ENCODE measurements around the gene ADGRL2.
"Not testable (repeated sequence)": the region's sequence is repeated elsewhere in the genome, so short reads cannot be mapped to it uniquely, and the experiment has no call there.

ADGRL2 gene

DNA sequence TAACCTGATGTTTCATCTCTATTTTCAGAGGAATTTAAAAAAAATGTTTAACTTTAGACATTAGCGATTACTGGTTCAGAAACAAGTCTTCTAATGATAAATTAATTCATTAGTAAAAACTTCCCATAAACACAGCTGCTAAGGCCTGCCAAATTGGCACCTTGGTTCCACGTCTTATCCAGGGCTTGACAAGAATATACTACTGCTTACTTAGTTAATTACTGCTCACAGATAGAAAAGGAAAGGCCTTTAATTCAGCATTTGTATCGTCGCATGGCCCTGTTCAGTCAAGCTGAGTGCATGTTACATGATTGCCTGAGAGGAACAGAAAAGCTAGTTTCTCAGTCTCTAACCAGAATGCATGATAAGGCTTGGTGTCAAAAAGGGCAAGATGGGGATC, 84.6 kb downstream of the ADGRL2 start:
- H3K9me3 ChIP-seq (replicated peaks; ENCODE audit: low read length) = no peaks in the 10 kb centered on the region
- H3K4me1 ChIP-seq (ENCODE audit: control insufficient read depth, insufficient read depth, low read length) = no peaks in the 10 kb centered on the region
- no peak overlapping the region for H3K4me2 ChIP-seq (ENCODE audit: low read length)
- no peaks in the 10 kb centered on the region for H3K27me3 ChIP-seq (ENCODE audit: control insufficient read depth, insufficient read depth, low read length)
- no peaks in the 10 kb centered on the region for H3K36me3 ChIP-seq (ENCODE audit: insufficient read depth, low read length)
- no peak overlapping the region for H3K9ac ChIP-seq (ENCODE audit: low read depth, low read length)
- no peak overlapping the region for H3K4me3 ChIP-seq (ENCODE audit: low read length)

DNA sequence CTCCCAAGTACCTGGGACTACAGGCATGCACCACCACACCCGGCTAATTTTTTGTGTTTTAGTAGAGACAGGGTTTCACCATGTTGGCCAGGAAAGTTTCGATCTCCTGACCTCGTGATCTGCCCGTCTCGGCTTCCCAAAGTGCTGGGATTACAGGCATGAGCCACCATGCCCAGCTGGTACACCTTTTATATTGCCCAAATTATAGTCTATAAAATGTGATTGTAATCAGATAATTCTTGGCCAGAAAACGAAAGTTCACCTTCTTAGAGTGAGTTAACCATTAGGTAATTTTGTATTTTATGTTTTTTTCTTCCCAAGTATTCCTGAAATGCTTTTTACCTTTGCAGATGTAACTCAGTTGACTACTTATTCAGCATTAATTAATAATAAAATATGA, 85.6 kb downstream of the ADGRL2 start:
- not testable (repeated sequence) for H3K27me3 ChIP-seq (ENCODE audit: control insufficient read depth, insufficient read depth, low read length); H3K4me3 ChIP-seq (ENCODE audit: low read length); H3K9me3 ChIP-seq (replicated peaks; ENCODE audit: low read length); H3K4me2 ChIP-seq (ENCODE audit: low read length); H3K36me3 ChIP-seq (ENCODE audit: insufficient read depth, low read length); H3K9ac ChIP-seq (ENCODE audit: low read depth, low read length); H3K4me1 ChIP-seq (ENCODE audit: control insufficient read depth, insufficient read depth, low read length)

DNA sequence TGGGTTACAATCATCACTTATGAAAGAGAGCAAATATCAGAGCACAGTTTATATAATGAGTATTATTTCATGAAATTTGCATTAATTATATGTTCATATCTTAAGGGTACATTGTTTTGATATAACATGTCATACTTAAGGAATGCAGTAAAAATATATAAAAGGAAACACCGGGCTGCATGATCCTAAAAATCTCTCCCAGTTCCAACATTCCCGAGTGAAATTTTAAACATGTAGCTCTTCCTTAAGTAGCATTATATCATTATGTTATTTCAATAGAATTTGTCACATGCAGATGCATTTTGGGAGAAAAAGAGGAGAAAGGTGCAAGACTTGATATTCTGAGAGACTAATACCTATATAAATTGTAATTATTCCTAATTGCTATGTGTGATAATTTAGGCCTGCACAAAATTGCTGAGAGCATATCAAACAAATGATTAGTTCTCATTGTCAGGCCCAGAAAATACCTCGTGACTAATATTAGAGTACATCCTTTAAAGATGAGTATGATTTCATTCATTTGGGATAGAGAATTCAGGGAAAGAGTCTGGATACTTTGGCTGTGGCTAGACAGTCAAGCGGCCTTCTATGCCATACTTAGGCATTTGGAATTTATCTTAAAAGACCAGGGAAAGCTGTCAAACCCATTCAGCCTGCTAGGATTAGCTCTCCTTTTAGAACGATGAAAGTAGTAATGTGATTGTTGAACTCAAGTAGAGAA, 86.8 kb downstream of the ADGRL2 start:
- Histone ChIP-seq H3K36me3 (ENCODE audit: insufficient read depth, low read length) (no peaks in the 10 kb centered on the region), H3K4me2 (ENCODE audit: low read length) (no peak overlapping the region), H3K4me3 (ENCODE audit: low read length) (no peak overlapping the region), H3K4me1 (ENCODE audit: control insufficient read depth, insufficient read depth, low read length) (no peaks in the 10 kb centered on the region), H3K27me3 (ENCODE audit: control insufficient read depth, insufficient read depth, low read length) (no peaks in the 10 kb centered on the region), H3K9ac (ENCODE audit: low read depth, low read length) (no peak overlapping the region), H3K9me3 (replicated peaks; ENCODE audit: low read length) (no peaks in the 10 kb centered on the region)

DNA sequence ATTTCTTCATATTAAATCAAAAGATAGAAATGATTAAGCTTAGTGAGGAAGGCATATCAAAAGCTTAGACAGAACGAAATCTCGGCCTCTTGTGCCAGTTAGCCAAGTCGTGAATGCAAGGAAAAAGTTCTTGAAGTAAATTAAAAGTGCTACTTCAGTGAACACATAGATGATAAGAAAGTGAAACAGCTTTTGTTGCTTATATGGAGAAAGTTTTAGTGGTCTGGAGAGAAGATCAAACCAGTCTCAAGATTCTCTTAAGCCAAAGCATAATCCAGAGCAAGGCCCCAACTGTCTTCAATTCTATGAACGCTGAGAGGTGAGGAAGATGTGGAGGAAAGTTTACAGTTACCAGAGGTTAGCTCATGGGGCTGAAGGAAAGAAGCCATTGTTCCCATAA, 88.4 kb downstream of the ADGRL2 start:
- H3K27me3 ChIP-seq (ENCODE audit: control insufficient read depth, insufficient read depth, low read length) = no peaks in the 10 kb centered on the region
- no peak overlapping the region for H3K9ac ChIP-seq (ENCODE audit: low read depth, low read length)
- H3K4me1 ChIP-seq (ENCODE audit: control insufficient read depth, insufficient read depth, low read length) = no peaks in the 10 kb centered on the region
- H3K9me3 ChIP-seq (replicated peaks; ENCODE audit: low read length) = no peaks in the 10 kb centered on the region
- no peaks in the 10 kb centered on the region for H3K36me3 ChIP-seq (ENCODE audit: insufficient read depth, low read length)
- no peak overlapping the region for H3K4me3 ChIP-seq (ENCODE audit: low read length)
- no peak overlapping the region for H3K4me2 ChIP-seq (ENCODE audit: low read length)

DNA sequence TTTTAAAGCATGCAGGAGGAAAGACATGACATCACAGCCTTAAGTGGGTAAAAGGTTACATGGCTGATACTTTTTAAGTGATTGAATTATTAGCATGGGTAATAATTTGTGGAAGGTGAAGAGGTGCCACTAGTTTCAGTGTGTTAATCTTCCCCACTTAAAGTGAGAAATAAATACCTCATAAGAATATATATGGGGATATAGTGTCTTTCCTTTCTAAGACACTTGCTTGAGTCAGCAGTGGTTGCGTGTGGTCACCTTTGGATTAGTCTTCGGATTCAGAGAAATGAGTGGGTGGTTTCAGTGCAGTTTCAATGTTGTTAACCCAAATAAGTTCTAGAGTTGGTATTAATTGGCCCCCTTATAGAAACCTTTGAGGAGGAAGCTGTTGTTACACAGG, 94.1 kb downstream of the ADGRL2 start:
- no peaks in the 10 kb centered on the region for H3K27me3 ChIP-seq (ENCODE audit: control insufficient read depth, insufficient read depth, low read length)
- no peak overlapping the region for H3K4me3 ChIP-seq (ENCODE audit: low read length)
- no peak overlapping the region for H3K9ac ChIP-seq (ENCODE audit: low read depth, low read length)

DNA sequence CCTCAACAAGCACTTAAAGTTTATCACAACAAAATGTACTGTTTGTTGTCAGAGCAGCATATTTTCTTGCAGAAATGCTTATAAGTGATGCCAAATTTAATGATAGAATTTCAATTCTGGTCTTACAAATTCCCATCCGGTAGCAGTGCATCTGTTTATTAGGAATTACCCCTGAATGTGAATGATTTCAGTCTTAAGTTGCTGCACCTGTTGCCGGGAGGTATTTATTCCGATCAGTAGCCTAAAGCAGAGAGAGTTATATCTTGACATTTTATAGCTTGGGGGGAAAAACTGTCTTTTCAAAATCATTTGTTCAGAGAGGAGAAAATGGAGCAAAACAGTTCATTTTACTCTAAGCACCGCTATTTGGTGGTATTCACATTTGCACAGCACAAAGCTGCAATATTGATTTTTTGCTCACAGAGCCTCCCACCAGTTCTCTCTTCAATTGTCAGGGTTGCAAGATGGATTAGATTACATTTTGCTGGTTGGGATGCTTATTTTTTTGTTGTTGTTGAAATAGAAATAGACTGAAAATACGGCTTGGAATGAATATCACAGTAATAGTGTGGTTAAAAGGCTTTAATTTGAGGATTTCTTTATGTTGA, 98.6 kb downstream of the ADGRL2 start:
- H3K9ac ChIP-seq (ENCODE audit: low read depth, low read length) = no peak overlapping the region
- no peak overlapping the region for H3K4me3 ChIP-seq (ENCODE audit: low read length)
- H3K4me1 ChIP-seq (ENCODE audit: control insufficient read depth, insufficient read depth, low read length) = no peaks in the 10 kb centered on the region
- H3K9me3 ChIP-seq (replicated peaks; ENCODE audit: low read length) = no peaks in the 10 kb centered on the region
- H3K4me2 ChIP-seq (ENCODE audit: low read length) = no peak overlapping the region
- H3K36me3 ChIP-seq (ENCODE audit: insufficient read depth, low read length) = no peaks in the 10 kb centered on the region
- H3K27me3 ChIP-seq (ENCODE audit: control insufficient read depth, insufficient read depth, low read length) = no peaks in the 10 kb centered on the region

More for the DNA sequence above, 94.1 kb downstream of the ADGRL2 start:
- H3K4me2 ChIP-seq (ENCODE audit: low read length) = no peak overlapping the region
- no peaks in the 10 kb centered on the region for H3K36me3 ChIP-seq (ENCODE audit: insufficient read depth, low read length)
- H3K9me3 ChIP-seq (replicated peaks; ENCODE audit: low read length) = no peaks in the 10 kb centered on the region
- no peaks in the 10 kb centered on the region for H3K4me1 ChIP-seq (ENCODE audit: control insufficient read depth, insufficient read depth, low read length)

DNA sequence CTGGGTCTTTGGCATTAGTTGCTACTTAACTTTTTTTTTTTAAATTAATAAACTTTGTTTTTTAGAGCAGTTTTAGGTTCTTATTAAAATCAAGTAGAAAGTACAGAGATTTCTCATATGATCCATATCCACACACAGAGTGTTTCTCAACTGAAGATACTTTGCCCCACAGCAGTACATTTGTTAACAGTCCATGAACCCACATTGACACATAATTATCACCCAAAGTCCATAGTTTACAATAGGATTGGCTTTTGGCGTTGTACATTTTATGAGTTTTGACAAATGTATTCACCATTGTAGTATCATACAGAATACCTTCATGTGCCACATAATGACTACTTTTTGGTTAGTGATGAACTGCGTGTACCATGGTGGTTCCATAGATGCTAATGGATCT, 106.8 kb downstream of the ADGRL2 start:
- no peaks in the 10 kb centered on the region for H3K27me3 ChIP-seq (ENCODE audit: control insufficient read depth, insufficient read depth, low read length)
- no peaks in the 10 kb centered on the region for H3K9me3 ChIP-seq (replicated peaks; ENCODE audit: low read length)
- H3K4me3 ChIP-seq (ENCODE audit: low read length) = no peak overlapping the region
- H3K4me2 ChIP-seq (ENCODE audit: low read length) = no peak overlapping the region
- H3K9ac ChIP-seq (ENCODE audit: low read depth, low read length) = no peak overlapping the region
- H3K36me3 ChIP-seq (ENCODE audit: insufficient read depth, low read length) = no peaks in the 10 kb centered on the region
- no peaks in the 10 kb centered on the region for H3K4me1 ChIP-seq (ENCODE audit: control insufficient read depth, insufficient read depth, low read length)

DNA sequence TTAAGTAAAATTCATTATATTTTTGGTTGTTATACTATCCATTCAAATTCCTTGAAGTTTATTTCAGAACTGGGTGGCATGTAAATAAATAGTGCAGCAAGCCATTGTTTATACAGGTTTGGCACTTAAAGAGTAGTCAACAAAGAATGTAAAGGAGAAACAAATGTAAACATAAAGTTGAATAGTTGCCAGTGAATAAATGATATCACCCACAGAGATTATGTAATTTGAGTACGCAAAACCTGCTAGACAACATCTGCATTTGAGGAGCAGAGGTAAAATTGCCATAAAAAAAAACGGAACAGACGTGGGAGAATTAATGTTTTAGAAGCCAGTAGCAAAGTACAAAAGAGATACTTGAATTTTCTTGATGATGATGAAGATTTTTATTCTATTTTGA, 111.6 kb downstream of the ADGRL2 start:
- H3K9ac ChIP-seq (ENCODE audit: low read depth, low read length) = no peak overlapping the region
- no peaks in the 10 kb centered on the region for H3K27me3 ChIP-seq (ENCODE audit: control insufficient read depth, insufficient read depth, low read length)
- no peaks in the 10 kb centered on the region for H3K36me3 ChIP-seq (ENCODE audit: insufficient read depth, low read length)
- no peak overlapping the region for H3K4me2 ChIP-seq (ENCODE audit: low read length)
- H3K4me1 ChIP-seq (ENCODE audit: control insufficient read depth, insufficient read depth, low read length) = no peaks in the 10 kb centered on the region
- no peak overlapping the region for H3K4me3 ChIP-seq (ENCODE audit: low read length)
- H3K9me3 ChIP-seq (replicated peaks; ENCODE audit: low read length) = no peaks in the 10 kb centered on the region

DNA sequence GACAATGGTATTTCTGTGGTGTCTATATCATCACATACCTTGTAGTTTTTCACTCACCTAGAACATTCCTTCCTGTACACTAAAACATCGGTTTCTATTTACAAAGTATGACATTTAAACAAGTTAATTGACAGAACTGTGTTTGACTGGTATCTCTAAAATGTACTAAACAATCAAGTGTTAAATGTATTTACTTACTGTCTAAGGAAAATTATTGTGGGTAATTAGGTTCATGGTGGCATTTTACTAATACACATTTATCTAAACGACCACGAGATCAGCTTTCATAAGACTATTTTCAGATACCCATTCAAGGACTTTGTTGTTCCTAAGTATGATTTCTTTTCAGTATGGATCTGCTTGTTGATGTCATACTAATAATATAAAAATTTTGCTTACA, 115.2 kb downstream of the ADGRL2 start:
- no peaks in the 10 kb centered on the region for H3K36me3 ChIP-seq (ENCODE audit: insufficient read depth, low read length)
- H3K27me3 ChIP-seq (ENCODE audit: control insufficient read depth, insufficient read depth, low read length) = no peaks in the 10 kb centered on the region
- no peak overlapping the region for H3K4me2 ChIP-seq (ENCODE audit: low read length)
- no peaks in the 10 kb centered on the region for H3K9me3 ChIP-seq (replicated peaks; ENCODE audit: low read length)
- peaks cover 4% of the 10 kb centered on the region for H3K4me1 ChIP-seq (ENCODE audit: control insufficient read depth, insufficient read depth, low read length)
- no peak overlapping the region for H3K4me3 ChIP-seq (ENCODE audit: low read length)
- H3K9ac ChIP-seq (ENCODE audit: low read depth, low read length) = no peak overlapping the region

DNA sequence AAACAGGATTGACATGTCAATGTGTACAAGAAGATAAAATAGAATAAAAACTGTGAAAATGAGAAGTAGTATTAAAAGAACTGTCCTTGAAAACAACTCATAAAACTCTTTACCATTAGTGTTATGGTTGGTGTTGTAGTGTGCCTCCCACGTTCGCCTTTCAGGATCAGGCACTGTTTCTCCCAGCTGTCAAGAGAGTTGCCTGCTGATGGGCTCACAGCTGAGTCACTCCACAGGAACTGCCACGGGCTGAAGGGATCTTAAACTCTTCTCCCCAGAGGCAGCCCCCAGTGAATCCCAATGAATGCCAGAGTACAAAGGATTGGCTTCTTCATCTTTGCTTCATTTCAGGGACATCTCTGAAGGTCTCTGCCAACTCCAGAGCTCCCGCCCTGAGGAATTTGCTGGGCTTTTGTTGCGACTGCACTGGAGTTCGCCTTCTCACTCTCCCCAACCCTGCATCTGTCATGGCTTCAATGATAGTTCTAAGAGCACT, 119.6 kb downstream of the ADGRL2 start:
- H3K4me3 ChIP-seq (ENCODE audit: low read length) = peak overlapping the region; percentile 31

DNA sequence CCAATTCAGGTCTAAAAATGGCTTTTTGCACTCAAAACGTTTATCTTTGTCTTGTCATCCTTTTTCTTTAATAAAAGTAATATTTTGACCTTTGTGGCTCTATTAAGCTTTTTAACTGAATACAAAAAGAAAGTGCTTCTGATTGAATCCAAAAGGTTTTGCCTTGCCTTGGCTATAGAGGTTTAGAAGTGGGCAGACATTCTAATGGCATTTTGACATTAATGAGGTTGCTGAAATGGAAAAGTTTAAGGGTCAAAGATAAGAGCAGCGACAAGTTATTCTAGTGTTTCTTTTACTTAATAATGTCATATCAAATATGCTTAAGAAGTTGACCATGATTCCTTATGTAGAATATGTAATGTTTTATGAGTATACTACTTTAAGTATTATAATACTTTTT, 120.2 kb downstream of the ADGRL2 start:
- Histone ChIP-seq H3K27me3 (ENCODE audit: control insufficient read depth, insufficient read depth, low read length) (no peaks in the 10 kb centered on the region), H3K4me3 (ENCODE audit: low read length) (no peak overlapping the region), H3K4me2 (ENCODE audit: low read length) (peak overlapping the region; percentile 72), H3K9me3 (replicated peaks; ENCODE audit: low read length) (no peaks in the 10 kb centered on the region), H3K9ac (ENCODE audit: low read depth, low read length) (no peak overlapping the region), H3K4me1 (ENCODE audit: control insufficient read depth, insufficient read depth, low read length) (peaks cover 4% of the 10 kb centered on the region), H3K36me3 (ENCODE audit: insufficient read depth, low read length) (no peaks in the 10 kb centered on the region)

More for the DNA sequence above, 119.6 kb downstream of the ADGRL2 start:
- H3K9ac ChIP-seq (ENCODE audit: low read depth, low read length) = no peak overlapping the region
- H3K9me3 ChIP-seq (replicated peaks; ENCODE audit: low read length) = no peaks in the 10 kb centered on the region
- H3K36me3 ChIP-seq (ENCODE audit: insufficient read depth, low read length) = no peaks in the 10 kb centered on the region
- H3K4me2 ChIP-seq (ENCODE audit: low read length) = peak overlapping the region; percentile 72
- no peaks in the 10 kb centered on the region for H3K27me3 ChIP-seq (ENCODE audit: control insufficient read depth, insufficient read depth, low read length)
- H3K4me1 ChIP-seq (ENCODE audit: control insufficient read depth, insufficient read depth, low read length) = peaks cover 4% of the 10 kb centered on the region

DNA sequence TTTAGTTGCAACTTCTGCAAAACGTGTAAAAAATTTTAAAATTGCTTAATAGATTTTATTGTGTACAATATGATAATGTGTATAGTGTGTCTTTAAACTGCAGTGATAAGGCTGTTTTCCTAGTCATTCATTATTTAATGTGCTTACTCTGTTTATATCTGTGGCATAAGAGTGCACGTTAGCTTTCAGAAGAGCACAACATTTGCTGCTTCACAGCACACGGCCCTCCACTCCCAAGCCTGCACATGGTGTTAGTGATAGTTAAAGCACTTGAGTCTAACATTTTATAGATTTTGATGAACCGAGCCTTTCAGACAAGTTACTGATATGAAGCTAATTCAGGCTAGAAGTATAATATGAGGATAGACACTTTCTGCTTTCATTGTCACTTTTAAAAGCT, 120.6 kb downstream of the ADGRL2 start:
- Histone ChIP-seq H3K9ac (ENCODE audit: low read depth, low read length) (no peak overlapping the region), H3K27me3 (ENCODE audit: control insufficient read depth, insufficient read depth, low read length) (no peaks in the 10 kb centered on the region), H3K4me3 (ENCODE audit: low read length) (no peak overlapping the region), H3K36me3 (ENCODE audit: insufficient read depth, low read length) (no peaks in the 10 kb centered on the region), H3K9me3 (replicated peaks; ENCODE audit: low read length) (no peaks in the 10 kb centered on the region), H3K4me2 (ENCODE audit: low read length) (no peak overlapping the region), H3K4me1 (ENCODE audit: control insufficient read depth, insufficient read depth, low read length) (peaks cover 4% of the 10 kb centered on the region)

Measured in skeletal muscle satellite cell (primary cell).